Stimulated activated CD8-positive, alpha-beta memory T cell treated with anti-CD3 and anti-CD28 coated beads, Interleukin-2, amount 100 ng/mL, for 1 hour (primary cell): ENCODE data around the gene ELP4.
"Not testable (repeated sequence)": the region's sequence is repeated elsewhere in the genome, so short reads cannot be mapped to it uniquely, and the experiment has no call there.

ENCODE experiments used
- DNase-seq, 2 donors: peaks; one replicate each; pipeline ENCODE4 v3.0.0-alpha.2; 2020; ENCODE audit warnings: low read depth in 2 of 2

Gene ELP4

DNA sequence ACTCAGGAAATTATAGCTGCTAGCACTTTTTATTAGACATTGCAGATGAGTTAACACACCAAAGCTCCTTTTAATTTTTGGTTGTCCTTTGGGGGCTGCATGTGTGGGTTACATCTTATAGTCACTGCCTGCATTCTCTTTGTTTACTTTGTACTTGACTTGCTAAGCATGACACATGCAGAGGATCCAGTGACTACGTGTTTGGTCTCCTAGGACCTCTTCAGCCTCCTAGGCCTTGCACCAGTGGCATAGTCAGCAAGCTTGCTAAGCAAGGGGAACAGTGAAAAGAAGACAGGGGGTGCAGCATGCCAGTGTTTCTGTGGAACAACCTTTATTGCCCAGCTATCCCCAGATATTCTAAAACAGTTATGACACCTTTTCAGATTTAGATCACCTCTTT is 193.4 kb downstream of the ELP4 start:
- no peak for DNase-seq

DNA sequence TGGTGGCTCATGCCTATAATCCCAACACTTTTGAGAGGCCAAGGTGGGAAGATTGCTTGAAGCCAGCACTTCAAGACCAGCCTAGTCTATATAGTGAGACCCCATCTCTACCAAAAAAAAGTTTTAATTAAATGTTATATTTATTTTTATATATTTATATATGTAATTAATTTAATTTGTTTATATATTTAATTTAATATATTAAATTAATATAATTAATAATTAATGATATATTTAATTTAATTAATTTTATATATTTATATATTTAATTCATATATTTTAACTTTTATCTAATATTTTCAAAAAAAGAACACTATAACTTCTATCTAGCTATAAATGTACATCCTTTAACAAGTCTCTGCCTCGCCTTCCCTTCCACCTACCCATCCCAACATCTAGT is 196.8 kb downstream of the ELP4 start:
- DNase-seq = no peak

DNA sequence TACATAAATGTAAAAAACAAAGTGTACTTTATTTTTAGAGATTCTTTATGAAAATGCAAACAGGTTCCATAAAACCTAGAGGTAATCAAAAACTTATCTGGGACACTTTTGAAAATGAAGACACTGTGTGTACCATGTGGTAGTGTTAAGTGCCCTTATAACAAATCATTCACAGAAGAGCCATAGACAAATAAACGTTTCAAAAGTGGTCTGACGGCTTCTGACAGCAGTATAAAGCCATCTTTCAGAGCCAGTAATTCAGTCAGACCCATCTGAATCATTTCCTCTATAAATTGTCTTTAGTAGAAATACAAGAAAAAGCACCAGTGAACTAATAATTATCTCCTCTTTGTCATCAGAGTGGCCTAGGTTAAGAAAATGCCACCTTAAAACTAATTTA is 201.6 kb downstream of the ELP4 start:
- DNase-seq = no peak

GRCh38 chr11:31712851-31713250 is 203.3 kb downstream of the ELP4 start:
- DNase-seq = no peak

DNA sequence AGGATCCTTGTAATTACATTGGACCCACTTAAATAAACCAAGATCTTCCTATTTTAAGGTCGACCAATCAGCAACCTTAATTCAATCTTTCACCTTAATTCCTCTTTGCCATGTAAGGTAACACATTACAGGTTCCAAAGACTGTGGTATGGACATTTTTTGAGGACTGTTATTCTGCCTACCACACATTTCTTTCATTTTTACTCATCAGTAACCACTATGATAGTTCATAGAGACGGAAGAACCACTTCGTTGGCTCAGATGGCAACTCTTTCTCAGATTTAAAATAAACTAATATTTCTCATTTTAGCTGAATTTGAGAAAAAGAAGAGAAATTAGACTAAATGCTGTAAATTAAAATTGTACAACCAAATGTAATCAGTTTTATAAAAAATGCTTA is 205.3 kb downstream of the ELP4 start:
- DNase-seq = no peak

- no peak for DNase-seq
Observed at GRCh38 chr11:31720225-31720624, 210.7 kb downstream of the ELP4 start.

DNA sequence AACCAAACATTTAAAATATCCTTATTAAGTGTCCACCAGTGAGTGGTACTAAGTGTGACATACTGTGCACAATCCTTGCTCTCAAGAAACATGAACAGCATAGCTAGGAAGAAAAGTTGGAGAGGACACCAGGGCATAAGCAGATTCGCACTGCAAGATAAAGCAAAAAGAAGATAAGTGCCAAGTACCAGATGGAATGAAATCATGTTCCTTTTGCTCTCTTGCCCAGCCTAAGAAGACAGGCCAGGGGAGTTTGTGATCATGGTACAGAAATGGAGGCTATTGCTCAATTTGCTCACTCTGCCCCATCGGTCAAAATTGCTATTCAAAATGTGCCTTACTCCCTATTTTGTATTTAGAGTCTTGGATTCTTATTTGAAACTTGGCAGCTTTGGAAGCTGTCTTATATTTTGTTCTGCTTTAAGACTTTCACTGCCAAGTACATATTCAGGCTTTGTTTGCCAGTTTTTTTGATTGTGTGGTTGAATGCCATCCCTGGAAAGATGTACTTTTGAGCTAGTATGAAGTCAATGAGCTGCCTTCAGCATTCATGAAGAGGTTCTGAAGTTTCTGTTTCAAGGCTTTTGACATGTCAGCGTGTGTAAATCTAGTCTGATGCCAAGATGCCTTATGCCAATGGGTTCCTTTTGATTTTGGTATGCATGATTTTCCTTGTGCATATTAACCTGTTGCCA is 211.3 kb downstream of the ELP4 start:
- DNase-seq = no peak

DNA sequence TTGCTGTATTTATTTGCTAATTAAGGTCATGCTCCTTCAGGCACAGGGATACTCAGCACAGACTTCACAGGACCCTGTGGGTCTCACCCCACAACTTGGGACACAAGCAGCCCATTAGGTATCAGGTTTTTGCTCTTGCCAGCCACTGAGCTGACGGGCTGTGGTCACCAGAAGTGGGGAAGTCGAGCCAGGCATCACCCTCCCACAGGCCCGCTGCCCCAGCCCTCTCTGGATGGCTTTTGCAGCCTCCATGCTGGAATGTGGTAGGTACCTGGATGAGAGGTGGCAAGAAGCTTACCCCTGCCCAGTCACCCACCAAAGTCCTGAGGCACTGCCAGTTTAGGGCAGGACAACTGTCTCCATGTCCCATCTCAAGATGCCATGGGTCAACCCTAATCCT is 213.2 kb downstream of the ELP4 start:
- no peak for DNase-seq

- no peak for DNase-seq
Observed at GRCh38 chr11:31725176-31725575, 215.6 kb downstream of the ELP4 start.

GRCh38 chr11:31728432-31728831 is 218.9 kb downstream of the ELP4 start:
- DNase-seq = no peak

DNA sequence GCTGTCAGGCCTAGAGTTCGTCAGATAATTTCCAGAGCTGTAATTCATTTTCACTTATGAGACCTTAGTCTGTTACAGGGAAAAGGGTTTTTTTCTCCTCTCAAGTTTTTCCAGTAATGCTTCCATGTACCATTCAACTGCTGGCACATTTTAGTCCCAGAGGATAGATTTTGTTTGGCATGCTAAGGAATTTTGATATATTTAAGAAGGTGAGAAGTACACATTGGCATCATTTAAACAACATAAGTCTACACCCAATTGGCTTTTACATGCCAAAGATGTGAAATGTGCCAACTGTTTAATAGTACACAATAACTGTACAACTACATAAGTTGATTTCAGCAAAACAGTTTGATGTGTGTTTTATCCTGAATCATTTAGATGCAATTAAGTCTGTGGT is 230.6 kb downstream of the ELP4 start:
- DNase-seq = no peak

DNA sequence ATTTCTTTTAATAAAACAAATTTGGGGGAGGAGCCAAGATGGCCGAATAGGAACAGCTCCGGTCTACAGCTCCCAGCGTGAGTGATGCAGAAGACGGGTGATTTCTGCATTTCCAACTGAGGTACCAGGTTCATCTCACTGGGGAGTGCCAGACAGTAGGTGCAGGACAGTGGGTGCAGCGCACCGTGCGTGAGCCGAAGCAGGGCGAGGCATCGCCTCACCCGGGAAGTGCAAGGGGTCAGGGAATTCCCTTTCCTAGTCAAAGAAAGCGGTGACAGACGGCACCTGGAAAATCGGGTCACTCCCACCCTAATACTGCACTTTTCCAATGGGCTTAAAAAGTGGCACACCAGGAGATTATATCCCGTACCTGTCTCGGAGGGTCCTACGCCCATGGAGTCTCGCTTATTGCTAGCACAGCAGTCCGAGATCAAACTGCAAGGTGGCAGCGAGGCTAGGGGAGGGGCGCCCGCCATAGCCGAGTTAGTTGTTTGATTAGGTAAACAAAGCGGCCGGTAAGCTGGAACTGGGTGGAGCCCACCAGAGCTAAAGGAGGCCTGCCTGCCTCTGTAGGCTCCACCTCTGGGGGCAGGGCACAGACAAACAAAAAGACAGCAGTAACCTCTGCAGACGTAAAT is 231.3 kb downstream of the ELP4 start:
- DNase-seq = not testable (repeated sequence)

- no peak for DNase-seq
Observed at GRCh38 chr11:31747581-31747980, 238.0 kb downstream of the ELP4 start.

DNA sequence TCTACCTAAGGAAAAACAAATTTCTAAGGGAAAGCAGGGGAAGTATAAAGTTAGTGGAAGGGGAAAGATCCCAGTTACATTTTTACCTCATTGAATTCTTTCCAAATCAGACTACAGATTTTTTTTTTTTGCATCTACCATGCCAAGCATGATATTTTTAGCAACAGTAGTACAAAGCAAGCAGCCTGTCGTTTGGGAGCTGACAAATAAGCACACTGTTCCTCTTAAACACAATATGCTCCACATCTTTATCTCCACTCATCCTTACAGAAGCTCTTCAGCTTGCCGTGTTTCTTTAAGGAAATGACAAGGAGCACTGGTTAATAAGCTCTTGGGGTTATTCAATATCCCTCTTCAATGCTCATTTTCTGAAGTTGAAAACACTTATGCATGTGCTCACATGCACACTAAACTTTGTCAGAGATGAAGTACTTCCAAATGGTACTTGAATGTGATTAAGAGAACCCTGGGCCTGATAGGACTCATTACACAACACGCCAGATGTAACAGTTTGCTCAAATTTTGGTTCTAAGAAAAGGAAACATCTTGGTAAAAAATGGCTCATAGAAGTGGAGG is 247.8 kb downstream of the ELP4 start:
- DNase-seq = no peak

DNA sequence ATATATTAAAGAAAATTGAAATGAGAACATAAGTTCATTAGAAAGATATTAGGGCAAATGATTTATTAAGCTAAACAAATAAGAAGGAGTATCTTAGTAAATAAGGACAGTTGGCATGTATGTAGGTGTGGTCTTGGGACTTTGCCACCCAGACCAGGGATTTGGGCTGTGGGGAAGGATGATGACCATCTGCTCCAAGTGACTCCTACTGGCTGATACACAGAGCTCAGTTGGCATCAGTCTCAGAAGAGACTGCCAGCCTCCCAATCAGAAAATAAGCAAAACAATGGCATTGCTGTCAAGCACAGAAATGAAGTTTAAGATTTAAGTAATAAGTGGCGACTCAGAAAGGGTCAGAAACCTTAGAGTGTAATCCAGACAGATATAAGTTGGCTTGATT is 252.1 kb downstream of the ELP4 start:
- DNase-seq = no peak

DNA sequence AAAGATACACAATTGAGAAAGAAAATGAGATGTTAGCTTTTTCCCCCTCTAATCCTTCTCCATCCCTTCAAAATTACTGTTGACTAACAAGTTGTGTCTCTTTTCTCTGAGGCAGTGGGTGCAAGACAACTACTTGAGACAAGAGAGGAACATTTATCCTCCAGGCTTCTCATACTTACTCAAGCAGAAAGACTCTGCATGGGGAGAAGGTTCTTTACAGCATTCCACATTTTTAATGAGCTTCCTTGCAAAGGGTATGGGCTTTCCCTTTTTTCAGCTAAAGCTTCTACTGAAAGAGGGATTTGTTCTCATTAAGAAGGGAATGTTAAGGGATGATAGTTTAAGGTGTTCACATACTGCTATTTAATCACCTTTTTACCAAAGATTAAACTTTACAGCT is 253.7 kb downstream of the ELP4 start:
- no peak for DNase-seq

DNA sequence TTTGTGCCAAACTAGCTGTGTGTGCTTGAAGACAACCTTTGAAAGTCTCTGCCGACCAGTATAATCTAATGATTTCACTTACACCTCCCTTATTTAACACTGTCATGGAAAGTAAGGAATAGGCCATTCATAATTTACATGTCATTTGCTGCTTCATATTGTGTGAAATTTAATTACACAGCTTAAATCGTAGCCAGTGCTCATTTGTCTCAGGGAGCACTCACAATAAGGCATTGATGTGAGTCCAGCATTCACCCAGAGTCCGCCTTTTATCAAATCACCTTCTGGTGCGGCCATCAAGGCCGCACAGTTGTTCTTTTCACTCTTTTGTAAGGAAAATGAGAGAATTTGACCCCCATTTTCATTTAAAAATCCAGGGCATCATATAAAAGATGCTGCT is 254.7 kb downstream of the ELP4 start:
- DNase-seq = no peak

GRCh38 chr11:31764766-31765165 is 255.2 kb downstream of the ELP4 start:
- DNase-seq = no peak

DNA sequence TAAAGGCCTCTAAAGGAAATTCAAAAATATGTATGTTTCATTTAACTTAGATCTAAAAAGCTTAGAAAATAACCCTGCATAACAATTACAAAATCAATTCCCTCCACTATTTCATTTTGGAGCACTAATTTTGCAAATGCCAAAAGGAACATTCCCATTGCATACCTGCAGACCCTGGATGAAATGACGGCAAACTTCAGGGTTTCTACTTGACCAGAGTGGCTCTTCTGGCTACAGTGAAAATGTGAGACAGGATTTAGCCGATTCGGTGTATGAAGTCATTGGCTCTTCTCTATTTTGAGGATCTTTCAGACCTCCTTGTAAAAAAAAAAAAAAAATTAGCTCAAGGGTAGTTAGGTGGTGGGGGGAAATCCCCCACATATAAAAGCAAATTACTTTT is 257.5 kb downstream of the ELP4 start:
- DNase-seq = no peak

- DNase-seq = no peak
Observed at GRCh38 chr11:31767685-31768084, 258.1 kb downstream of the ELP4 start.

GRCh38 chr11:31768749-31769640 is 259.4 kb downstream of the ELP4 start:
- DNase-seq = no peak

- no peak for DNase-seq
Observed at GRCh38 chr11:31770011-31770700, 260.6 kb downstream of the ELP4 start.
